HepG2 (cell line): ENCODE measurements around the gene PMEPA1.

Experiments used
- CTCF ChIP-seq: sonication (generic); formaldehyde crosslinking; IDR thresholded peaks from 2 replicates; pipeline ENCODE4 v1.5.0; 2020; ENCODE audit warnings: mild to moderate bottlenecking, missing genetic modification reagents, moderate library complexity
- EEA1 ChIP-seq: sonication (generic); formaldehyde crosslinking; IDR thresholded peaks from 2 replicates; pipeline ENCODE4 v1.5.1; 2020; ENCODE audit warnings: mild to moderate bottlenecking, missing genetic modification reagents, borderline replicate concordance
- FOSL1 ChIP-seq: sonication (generic); formaldehyde crosslinking; IDR thresholded peaks from 2 replicates; pipeline ENCODE4 v1.9.0; 2021; ENCODE audit warnings: missing genetic modification reagents, borderline replicate concordance
- HNF4A ChIP-seq: sonication (generic); formaldehyde crosslinking; IDR thresholded peaks from 2 replicates; pipeline ENCODE4 v1.4.0; 2020; ENCODE audit warnings: missing genetic modification reagents
- NR2C2 ChIP-seq: sonication (generic); formaldehyde crosslinking; IDR thresholded peaks from 2 replicates; pipeline ENCODE4 v1.4.0; 2020; ENCODE audit warnings: missing genetic modification reagents, mild to moderate bottlenecking, moderate library complexity, borderline replicate concordance
- POLR2AphosphoS5 ChIP-seq: IDR thresholded peaks from 2 replicates; pipeline ENCODE4 v1.6.1; 2012; ENCODE audit warnings: low read depth, low read length
- RNF2 ChIP-seq: fragments of 450-650 bp; conservative IDR thresholded peaks from 2 replicates; pipeline ENCODE4 v1.6.1; 2016; ENCODE audit warnings: low read depth
- SPEN ChIP-seq: sonication (generic); formaldehyde crosslinking; IDR thresholded peaks from 2 replicates; pipeline ENCODE4 v1.5.1; 2020; ENCODE audit warnings: low read depth, mild to moderate bottlenecking, missing genetic modification reagents
- THRA ChIP-seq: sonication (generic); formaldehyde crosslinking; IDR thresholded peaks from 2 replicates; pipeline ENCODE4 v1.4.0; 2020; ENCODE audit warnings: missing genetic modification reagents, borderline replicate concordance
- ZFX ChIP-seq: sonication (generic); formaldehyde crosslinking; IDR thresholded peaks from 2 replicates; pipeline ENCODE4 v1.4.0; 2020; ENCODE audit warnings: mild to moderate bottlenecking, low read depth, missing genetic modification reagents, moderate library complexity
- ZKSCAN1 ChIP-seq: fragments of 150-350 bp; IDR thresholded peaks from 2 replicates; pipeline ENCODE4 v1.6.1; 2014; ENCODE audit warnings: low read length
- ZNF280B ChIP-seq: sonication (generic); formaldehyde crosslinking; IDR thresholded peaks from 2 replicates; pipeline ENCODE4 v1.5.0; 2020; ENCODE audit warnings: missing genetic modification reagents, mild to moderate bottlenecking, borderline replicate concordance
- ZNF446 ChIP-seq: sonication (generic); formaldehyde crosslinking; IDR thresholded peaks from 2 replicates; pipeline ENCODE4 v1.5.0; 2020; ENCODE audit warnings: mild to moderate bottlenecking, missing genetic modification reagents

- no peak for TF ChIP-seq FOSL1 (CRISPR knock-in tag)
- no peak for TF ChIP-seq EEA1 (CRISPR knock-in tag)
- TF ChIP-seq SPEN (CRISPR knock-in tag) = no peak
- TF ChIP-seq CTCF (CRISPR knock-in tag) = no peak
- no peak for TF ChIP-seq ZNF280B
- no peak for TF ChIP-seq THRA (CRISPR knock-in tag)
- TF ChIP-seq NR2C2 = no peak
- TF ChIP-seq ZFX (CRISPR knock-in tag) = no peak
- no peak for TF ChIP-seq HNF4A
- TF ChIP-seq POLR2AphosphoS5 = no peak
- no peak for TF ChIP-seq ZNF446 (CRISPR knock-in tag)
- no peak for TF ChIP-seq ZKSCAN1
- no peak for TF ChIP-seq RNF2
These were observed 38.9 kb upstream of the PMEPA1 start for GRCh38 chr20:57748601-57749130.
